HG03039 (cell line): Measurements from ENCODE around the gene TACR1.
A peak's percentile ranks its signal among the peaks of the same experiment; 100 is the strongest.

ENCODE experiments used
- ATAC-seq: cut with Tn5 transposase; IDR thresholded peaks from one replicate; pipeline ENCODE4 v1.9.1; 2021; ENCODE audit warnings: mild to moderate bottlenecking, moderate library complexity; ENCODE audit not compliant: unreplicated experiment

The TACR1 gene

DNA sequence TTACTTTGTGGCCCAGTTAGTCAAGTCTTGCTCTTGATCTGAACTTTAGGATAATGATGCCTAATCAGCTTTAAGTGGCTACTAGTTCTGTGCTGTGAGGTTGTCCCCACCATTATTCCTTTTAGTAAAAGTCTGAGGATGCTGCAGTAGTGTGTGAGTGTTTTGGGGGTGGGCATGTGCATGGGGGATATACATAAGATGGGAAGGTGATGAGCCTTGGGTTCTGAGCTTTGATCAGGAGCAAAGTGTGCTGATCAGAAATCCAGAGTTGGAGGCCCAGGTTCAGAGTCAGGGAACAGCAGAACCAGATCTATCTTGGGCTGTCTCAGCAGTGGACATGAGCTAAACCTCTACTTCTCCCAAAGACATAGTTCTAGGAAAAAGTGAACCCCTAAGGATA is 174.1 kb downstream of the TACR1 start:
- no peak for ATAC-seq

DNA sequence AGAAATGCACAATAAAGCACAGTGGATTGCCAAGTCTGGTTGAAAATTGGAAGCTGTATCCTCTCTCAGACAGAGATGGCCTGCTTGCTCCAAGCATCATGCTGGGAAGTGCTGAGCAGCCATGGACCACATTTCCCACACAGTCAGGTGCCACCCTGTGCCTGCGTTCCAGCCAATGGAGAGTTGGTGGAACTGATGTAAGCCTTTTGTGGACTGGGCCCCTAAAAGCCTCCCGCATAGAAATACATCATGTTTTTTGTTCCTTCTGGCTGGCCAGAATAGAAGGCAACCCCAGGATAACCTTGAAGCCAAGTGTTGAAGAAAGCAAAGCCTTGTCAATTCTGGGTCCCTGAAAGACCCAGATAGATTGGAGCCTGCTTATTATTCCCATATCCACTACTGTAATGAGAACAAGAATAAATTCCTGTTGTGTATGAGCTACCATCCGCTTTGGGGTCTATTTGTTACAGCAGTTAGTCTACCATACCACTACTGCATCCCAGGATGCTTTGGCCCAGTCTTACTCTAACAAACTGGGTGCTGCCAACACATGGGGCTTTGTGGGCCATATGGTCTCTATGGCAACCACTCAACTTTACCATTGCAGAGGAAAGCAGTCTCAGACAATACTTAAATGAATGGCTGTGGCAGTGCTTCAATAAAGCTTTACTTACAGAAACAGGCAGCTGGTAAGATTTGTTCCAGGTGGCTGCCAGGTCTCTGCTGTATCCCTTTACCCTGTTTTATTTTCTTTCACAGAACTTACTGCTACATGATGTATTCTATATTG is 175.5 kb downstream of the TACR1 start:
- no peak for ATAC-seq

DNA sequence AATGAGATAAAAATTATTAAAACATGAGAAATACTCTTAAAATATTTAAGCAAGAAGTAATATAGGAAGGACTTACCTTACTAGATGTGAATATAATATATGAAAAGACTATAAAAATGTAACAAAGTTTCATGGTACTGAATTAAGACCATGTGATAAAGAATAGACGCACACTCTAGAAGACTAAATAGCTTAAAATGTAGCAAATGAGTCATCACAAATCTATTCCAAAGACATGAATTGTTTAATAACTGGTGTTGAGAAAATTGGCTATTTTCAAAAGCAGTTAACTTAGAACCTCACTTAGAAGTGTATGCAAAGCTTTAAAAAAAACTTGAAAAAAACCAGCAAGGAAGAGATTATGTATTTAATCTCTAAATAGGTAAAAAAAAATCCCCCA is 176.8 kb downstream of the TACR1 start:
- no peak for ATAC-seq

DNA sequence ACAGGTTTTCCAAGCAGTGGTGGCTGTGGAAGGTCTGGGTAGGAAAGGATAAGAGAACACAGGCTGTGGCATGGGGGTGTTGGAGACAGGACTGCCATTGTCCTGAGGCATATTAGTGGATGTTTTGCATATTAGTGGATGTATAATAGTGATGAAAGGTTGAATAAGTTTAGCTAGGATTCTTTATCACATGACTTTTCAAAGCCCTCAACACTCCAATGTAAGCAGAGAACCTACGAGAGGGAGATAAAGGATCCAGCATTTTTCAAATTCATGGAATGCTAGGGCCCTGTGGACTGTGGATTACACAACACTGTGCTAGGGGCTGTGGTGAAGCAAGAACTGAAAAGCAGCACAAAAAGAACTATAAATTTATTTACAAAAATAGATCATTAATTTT is 177.6 kb downstream of the TACR1 start:
- ATAC-seq = no peak

DNA sequence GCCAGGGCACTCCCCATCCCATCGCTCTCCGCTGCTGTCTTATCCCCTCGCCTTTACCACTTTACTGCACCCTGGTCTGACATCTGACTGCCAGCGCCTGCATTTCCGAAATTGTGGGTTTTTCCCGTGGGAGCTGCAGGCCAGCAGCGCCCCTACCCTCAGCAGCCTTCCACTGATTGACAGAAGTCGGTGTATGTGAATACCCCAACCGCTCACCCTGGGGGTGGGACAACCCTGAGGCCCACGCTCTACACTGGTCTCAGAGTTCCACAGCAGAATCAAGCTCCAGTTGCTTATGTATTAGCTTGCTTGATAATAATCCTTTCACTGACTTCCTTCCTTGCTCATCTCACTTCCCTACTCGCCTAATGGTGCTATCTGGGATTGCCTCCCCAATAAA is 178.8 kb downstream of the TACR1 start:
- ATAC-seq = no peak

DNA sequence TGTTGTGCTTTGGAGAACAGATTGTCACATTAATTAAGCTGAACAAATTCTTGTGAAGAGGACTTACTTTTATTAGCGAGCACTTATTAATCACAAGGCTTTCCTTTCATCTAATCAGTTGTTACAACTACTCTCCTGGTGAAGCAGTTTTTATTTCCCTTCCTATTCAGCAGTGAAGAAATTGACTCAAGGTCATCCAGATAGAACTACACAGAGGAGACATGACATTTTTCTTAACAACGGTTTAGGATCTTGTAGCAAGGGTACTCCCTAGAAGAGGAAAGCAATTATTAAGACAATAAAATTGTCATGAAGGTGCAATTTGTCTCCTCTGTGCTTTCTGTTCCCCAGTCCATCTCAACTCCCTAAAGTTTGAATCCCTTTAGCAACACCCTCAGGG is 179.5 kb downstream of the TACR1 start:
- ATAC-seq = no peak

DNA sequence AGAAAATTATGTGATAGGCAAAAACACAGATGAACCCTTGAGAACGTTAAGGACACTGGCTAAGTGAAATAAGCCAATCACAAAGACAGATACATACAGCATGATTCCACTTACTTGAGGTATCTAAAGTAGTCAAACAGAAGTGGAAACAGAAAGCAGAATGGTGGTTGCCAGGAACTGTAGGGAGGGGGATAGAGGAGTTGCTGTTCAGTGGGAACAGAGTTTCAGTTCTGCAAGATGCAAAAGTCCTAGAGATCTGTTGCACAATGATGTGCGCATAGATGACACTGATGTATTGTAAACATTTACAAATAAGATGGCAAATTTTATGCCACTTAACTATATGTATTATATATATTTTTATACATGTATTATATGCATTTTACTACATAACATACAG is 181.2 kb downstream of the TACR1 start:
- ATAC-seq = peak; percentile 48

DNA sequence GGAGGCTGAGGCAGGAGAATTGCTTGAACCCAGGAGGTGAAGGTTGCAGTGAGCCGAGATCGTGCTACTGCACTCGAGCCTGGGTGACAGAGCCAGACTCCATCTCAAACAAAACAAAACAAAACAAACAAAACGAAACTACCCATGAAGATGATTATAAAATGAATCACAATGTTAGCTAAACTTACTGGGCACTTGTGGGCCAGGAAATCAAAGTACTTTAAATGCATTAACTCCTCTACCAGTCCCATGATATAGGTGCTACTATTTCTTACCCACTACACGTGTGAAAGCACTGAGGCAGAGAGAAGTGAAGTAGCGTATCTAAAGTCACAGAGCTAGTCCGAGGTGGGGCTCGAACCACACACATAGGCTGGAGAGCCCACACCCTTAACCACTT is 187.2 kb downstream of the TACR1 start:
- ATAC-seq = no peak

DNA sequence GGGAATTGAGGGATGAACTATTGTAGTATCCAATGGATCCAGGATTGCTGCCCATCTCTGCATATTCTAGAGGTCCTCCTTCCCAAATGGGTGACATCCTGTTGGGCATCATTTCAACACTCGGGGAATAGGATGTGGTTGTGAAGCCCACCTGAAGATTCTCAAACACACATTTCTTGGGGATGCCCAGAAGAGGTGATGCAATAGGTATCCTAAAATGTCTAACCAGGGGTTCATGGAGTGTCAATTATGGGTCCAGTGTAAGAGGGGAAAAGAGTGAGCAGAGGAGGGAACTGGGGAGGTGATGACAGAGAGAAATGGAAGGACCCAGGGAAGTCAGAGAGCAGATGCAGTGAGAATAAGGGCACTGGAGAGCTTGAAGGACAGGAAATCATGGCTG is 188.7 kb downstream of the TACR1 start:
- ATAC-seq = no peak

DNA sequence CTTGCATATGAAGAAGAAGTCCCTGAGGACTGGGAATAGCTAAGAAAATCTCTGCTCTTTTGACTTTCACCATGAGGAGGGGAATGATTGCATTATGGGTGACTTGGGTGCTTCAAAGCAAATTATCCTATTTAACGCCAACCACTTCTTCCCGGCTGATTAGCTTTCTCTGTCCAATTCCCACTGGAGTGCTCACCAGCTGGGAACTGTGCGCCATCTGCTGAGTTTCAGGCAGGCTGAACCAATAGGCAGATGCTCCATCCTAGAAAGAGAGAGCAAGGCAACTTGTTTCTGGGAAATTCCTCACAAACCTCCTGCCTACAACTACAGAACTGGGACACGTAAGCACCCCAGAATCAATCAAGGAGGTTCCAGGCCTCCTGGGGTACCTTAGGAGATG is 191.5 kb downstream of the TACR1 start:
- ATAC-seq = no peak

DNA sequence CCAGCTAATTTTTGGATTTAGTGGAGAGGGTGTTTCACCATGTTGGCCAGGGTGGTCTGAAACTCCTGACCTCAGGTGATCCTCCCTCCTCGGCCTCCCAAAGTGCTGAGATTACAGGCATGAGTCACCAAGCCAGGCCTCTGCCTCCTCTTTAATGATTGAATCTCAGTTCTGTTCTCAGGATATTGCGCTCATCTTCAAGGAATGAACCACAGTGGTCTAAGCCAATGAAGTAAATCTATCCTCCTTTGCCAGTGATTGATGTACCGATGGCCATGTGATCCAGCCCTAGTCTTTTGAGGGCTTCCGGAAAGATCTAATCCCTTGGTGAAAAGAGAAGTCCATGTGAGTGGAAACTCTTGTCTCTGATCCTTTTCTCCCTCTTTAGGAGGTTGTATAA is 192.3 kb downstream of the TACR1 start:
- ATAC-seq = no peak

DNA sequence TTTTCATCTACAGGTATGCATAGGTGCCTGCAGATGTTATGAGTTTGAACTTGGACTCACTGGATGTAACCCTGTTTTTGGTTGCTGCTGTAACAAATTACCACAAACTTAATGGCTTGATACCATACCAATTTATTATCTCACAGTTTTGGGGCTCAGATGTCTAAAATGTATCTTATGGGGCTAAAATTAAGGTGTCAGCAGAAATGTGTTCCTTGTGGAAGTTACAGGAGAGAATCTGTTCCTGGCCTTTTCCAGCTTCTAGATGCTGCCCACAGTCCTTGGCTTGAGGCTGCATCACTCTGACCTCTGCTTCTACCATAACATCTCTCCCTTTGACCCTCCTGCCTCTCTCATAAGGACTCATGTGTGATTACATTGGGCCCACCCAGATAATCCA is 193.3 kb downstream of the TACR1 start:
- ATAC-seq = no peak

DNA sequence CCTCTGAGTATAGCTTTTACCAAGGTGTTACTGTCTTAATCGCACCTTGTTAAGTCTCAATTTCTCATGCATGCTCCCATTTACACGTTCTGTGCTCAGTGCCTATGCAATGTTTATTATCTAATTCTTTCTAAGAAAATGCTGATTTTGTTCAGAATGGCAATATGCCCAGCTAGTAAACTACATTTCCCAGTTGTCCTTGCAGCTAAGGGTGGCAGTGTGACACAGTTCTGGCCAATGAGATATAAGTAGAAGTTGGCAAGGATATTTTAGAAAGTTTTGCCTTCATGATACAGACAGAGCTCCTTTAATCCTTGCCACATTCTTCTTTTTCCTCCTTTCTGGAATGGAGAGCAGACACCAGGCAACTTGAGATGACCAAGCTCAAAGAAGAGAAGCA is 195.5 kb downstream of the TACR1 start:
- no peak for ATAC-seq

DNA sequence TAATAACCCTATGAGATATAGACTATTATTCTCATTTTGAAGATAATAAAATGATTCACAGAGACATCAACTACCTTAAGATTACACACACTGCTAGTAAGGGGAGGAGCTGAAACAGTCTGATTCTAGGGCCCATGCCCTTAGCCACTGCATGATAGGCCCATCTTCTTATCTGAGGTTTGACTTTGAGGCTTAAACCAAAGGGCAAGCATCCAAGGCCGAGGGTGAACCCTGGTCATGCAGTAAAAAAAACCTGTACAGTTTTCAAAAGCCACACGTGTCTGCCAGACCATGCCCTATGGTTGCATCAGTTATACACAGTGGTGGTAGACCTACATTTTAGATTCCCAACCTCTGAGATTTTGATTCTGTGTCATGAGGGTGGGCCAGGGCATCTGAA is 196.0 kb downstream of the TACR1 start:
- ATAC-seq = no peak

DNA sequence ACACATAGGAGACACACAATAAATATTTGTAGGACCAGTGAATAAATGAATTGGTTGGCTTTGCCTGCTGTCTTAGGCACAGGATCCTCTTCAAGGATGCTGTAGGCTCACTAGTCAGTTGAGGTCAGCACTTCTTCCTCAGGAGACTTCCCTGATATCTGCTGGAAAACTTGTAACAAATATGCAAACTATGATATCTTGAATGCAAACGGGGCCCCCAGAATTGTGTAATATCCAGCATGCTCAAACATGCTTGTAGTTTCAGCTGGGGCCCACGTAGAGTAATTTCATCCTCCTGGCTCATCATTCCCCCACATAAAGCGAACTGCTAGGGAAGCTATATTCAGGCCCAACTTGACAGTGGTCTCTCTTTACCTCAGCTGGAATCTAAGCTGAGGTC is 197.3 kb downstream of the TACR1 start:
- no peak for ATAC-seq

DNA sequence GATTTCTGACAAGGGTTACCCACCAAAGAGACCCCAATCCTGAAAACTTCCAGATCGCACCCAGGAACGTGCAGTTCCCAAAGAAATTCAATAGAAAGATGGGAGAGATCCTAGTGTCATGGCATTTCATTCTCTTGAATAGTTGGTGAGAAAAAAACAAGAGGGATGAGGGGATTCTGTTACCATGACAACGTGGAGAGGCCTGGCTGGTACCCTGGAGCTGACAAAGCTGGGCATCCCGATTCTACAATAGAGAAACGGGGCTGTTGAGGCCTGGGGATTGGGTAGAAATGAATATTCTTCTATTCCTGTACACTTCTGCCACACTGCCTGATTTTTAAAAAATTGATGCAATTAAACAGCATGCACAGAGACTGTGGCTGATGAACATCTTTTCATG is 199.9 kb downstream of the TACR1 start:
- no peak for ATAC-seq
